HepG2 (cell line): ENCODE data around the gene PPIA. TPM values are rescaled to one million over a fixed set of nuclear protein-coding genes. Genes with fewer than 3 reads are reported as not detected.

ENCODE experiments used
- ATF7-NPFF ChIP-seq: sonication (generic); formaldehyde crosslinking; IDR thresholded peaks from 2 replicates; pipeline ENCODE4 v1.8.1; 2023; ENCODE audit warnings: mild to moderate bottlenecking, low read depth, missing genetic modification reagents, moderate library complexity
- ATM ChIP-seq: fragments of 450-650 bp; IDR thresholded peaks from 2 replicates; pipeline ENCODE4 v1.7.1; 2017; ENCODE audit warnings: mild to moderate bottlenecking, borderline replicate concordance
- ATRX ChIP-seq: sonication (generic); formaldehyde crosslinking; IDR thresholded peaks from 2 replicates; pipeline ENCODE4 v1.4.0; 2020; ENCODE audit warnings: missing genetic modification reagents, borderline replicate concordance
- BCL6 ChIP-seq: IDR thresholded peaks from 2 replicates; pipeline ENCODE4 v1.6.1; 2016; ENCODE audit warnings: missing genetic modification reagents, missing compliant biosample characterization
- FOXK1 ChIP-seq: sonication (generic); formaldehyde crosslinking; IDR thresholded peaks from 2 replicates; pipeline ENCODE4 v1.4.0; 2020; ENCODE audit warnings: low read depth, missing genetic modification reagents, borderline replicate concordance
- GTF3A ChIP-seq: sonication (generic); formaldehyde crosslinking; conservative IDR thresholded peaks from 2 replicates; pipeline ENCODE4 v1.4.0; 2020; ENCODE audit warnings: mild to moderate bottlenecking, missing genetic modification reagents
- HMG20A ChIP-seq: IDR thresholded peaks from 2 replicates; pipeline ENCODE4 v1.6.1; 2016; ENCODE audit warnings: borderline replicate concordance
- JUND ChIP-seq: sonication (generic); formaldehyde crosslinking; IDR thresholded peaks from 2 replicates; pipeline ENCODE4 v1.8.0; 2022; ENCODE audit warnings: mild to moderate bottlenecking, missing genetic modification reagents
- MAFK ChIP-seq, 2 experiments: IDR thresholded peaks in 1 of 2; conservative IDR thresholded peaks in 1 of 2; 2 replicates each; pipeline ENCODE4 v1.6.1; 2011; ENCODE audit warnings: improper control_type of control experiment in 2 of 2, low read length in 2 of 2
- MXI1 ChIP-seq: IDR thresholded peaks from 3 replicates; pipeline ENCODE4 v1.6.1; 2012; ENCODE audit warnings: low read depth, low read length, inconsistent platforms, borderline replicate concordance
- PHF5A ChIP-seq: IDR thresholded peaks from one replicate; pipeline ENCODE4 v1.6.1; 2018; ENCODE audit warnings: low read depth, missing genetic modification reagents; ENCODE audit not compliant: unreplicated experiment
- SAP130 ChIP-seq: IDR thresholded peaks from 2 replicates; pipeline ENCODE4 v1.6.1; 2016; ENCODE audit warnings: low read depth
- SATB2 ChIP-seq: sonication (generic); formaldehyde crosslinking; IDR thresholded peaks from 2 replicates; pipeline ENCODE4 v1.5.0; 2020; ENCODE audit warnings: missing genetic modification reagents
- SMAD3 ChIP-seq: sonication (generic); formaldehyde crosslinking; IDR thresholded peaks from 2 replicates; pipeline ENCODE4 v1.4.0; 2020; ENCODE audit warnings: missing genetic modification reagents
- TRIM24 ChIP-seq: sonication (generic); formaldehyde crosslinking; IDR thresholded peaks from 2 replicates; pipeline ENCODE4 v1.8.0; 2022; ENCODE audit warnings: mild to moderate bottlenecking, missing genetic modification reagents
- ZFX ChIP-seq: sonication (generic); formaldehyde crosslinking; IDR thresholded peaks from 2 replicates; pipeline ENCODE4 v1.4.0; 2020; ENCODE audit warnings: mild to moderate bottlenecking, low read depth, missing genetic modification reagents, moderate library complexity
- ZNF207 ChIP-seq: fragments of 450-650 bp; IDR thresholded peaks from 2 replicates; pipeline ENCODE4 v1.6.1; 2016; ENCODE audit warnings: antibody characterized with exemption, borderline replicate concordance
- ZNF530 ChIP-seq: sonication (generic); formaldehyde crosslinking; IDR thresholded peaks from 2 replicates; pipeline ENCODE4 v1.5.0; 2020; ENCODE audit warnings: low read depth, mild to moderate bottlenecking, missing genetic modification reagents
- ZNF569 ChIP-seq: sonication (generic); formaldehyde crosslinking; IDR thresholded peaks from 2 replicates; pipeline ENCODE4 v1.5.0; 2020; ENCODE audit warnings: mild to moderate bottlenecking, missing genetic modification reagents, moderate library complexity, borderline replicate concordance
- ZNF570 ChIP-seq: sonication (generic); formaldehyde crosslinking; IDR thresholded peaks from 2 replicates; pipeline ENCODE4 v1.4.0; 2020; ENCODE audit warnings: mild to moderate bottlenecking, missing genetic modification reagents, borderline replicate concordance
- ZNF577 ChIP-seq: sonication (generic); formaldehyde crosslinking; IDR thresholded peaks from 2 replicates; pipeline ENCODE4 v1.4.0; 2020; ENCODE audit warnings: mild to moderate bottlenecking, low read depth, missing genetic modification reagents, borderline replicate concordance
- ZNF737 ChIP-seq: sonication (generic); formaldehyde crosslinking; IDR thresholded peaks from 2 replicates; pipeline ENCODE4 v1.5.0; 2020; ENCODE audit warnings: missing genetic modification reagents, mild to moderate bottlenecking, borderline replicate concordance
- ZNF772 ChIP-seq: sonication (generic); formaldehyde crosslinking; IDR thresholded peaks from 2 replicates; pipeline ENCODE4 v1.5.0; 2020; ENCODE audit warnings: mild to moderate bottlenecking, missing genetic modification reagents
- polyA plus RNA-seq, 8 experiments: library from polyadenylated mRNA; depleted of rRNA in 3 of 8; stranded (reverse) in 7 of 8; unstranded in 1 of 8; fragments of >200 nt; fragmentation: Illumina TruSeq in 4 of 8; extraction: Trizol in 4 of 8; gene quantifications; 2 replicates each; pipeline versions ENCODE4 v1.2.1 to v1.2.3, GENCODE V29; 2011 to 2016; ENCODE audit warnings: low read depth in 4 of 8, missing spikeins in 1 of 8, mixed read lengths in 1 of 8; ENCODE audit not compliant: insufficient read depth in 1 of 8
- total RNA-seq, 5 experiments: library from RNA; depleted of rRNA; stranded (reverse); fragments of >200 nt; fragmentation: Illumina TruSeq; extraction: Trizol; gene quantifications; 2 replicates each; pipeline ENCODE4 v1.2.3, GENCODE V29; 2016; ENCODE audit warnings: low read depth in 1 of 5
- TF ChIP-seq, protein P1 (sequence below): sonication (generic); formaldehyde crosslinking; conservative IDR thresholded peaks from 2 replicates; pipeline ENCODE4 v1.8.0; 2022; ENCODE audit warnings: mild to moderate bottlenecking, moderate library complexity, missing genetic modification reagents
- TF ChIP-seq, protein P2 (sequence below): sonication (generic); formaldehyde crosslinking; IDR thresholded peaks from 2 replicates; pipeline ENCODE4 v1.5.0; 2020; ENCODE audit warnings: mild to moderate bottlenecking, missing genetic modification reagents, borderline replicate concordance
- TF ChIP-seq, protein P3 (sequence below): sonication (generic); formaldehyde crosslinking; IDR thresholded peaks from 2 replicates; pipeline ENCODE4 v1.4.0; 2020; ENCODE audit warnings: low read depth, mild to moderate bottlenecking, missing genetic modification reagents

Gene PPIA
- total and polyA plus RNA-seq, 2 of the 13 experiments (the other 11 are each of a cell fraction or from before 2014, with no cell fraction given), result 2,268 to 3,010 TPM

DNA sequence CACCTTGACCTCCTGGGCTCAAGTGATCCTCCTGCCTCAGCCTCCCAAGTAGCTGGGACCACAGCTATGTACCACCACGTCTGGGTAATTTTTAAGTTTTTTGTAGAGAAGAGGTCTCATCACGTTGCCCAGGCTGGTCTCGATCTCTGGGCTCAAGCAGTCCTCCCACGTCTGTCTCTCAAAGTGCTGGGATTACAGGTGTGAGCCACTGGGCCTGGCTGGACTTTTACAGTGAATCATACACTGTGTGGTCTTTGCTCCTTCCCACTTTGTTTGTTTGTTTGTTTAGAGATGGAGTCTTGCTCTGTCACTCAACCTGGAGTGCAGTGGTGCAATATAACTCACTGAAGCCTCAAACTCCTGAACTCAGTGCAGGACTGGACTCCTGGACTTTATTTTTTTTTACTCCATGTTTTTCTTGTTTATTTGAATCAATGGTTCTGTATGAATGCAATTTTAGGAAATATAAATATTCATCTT lies 12.5 kb downstream of the PPIA start (continued):
- no peak for TF ChIP-seq ATF7-NPFF
- TF ChIP-seq ZNF207, result no peak
- no peak for TF ChIP-seq MAFK (conservative IDR thresholded peaks at IDR 0.05 in 1 of 2, IDR thresholded peaks at IDR 0.05 in 1 of 2; ENCODE audit: low read length in 2 of 2)
- TF ChIP-seq ZNF737 (CRISPR knock-in tag), result no peak
- TF ChIP-seq ZNF772 (CRISPR knock-in tag), result no peak
- TF ChIP-seq, protein P1, sequence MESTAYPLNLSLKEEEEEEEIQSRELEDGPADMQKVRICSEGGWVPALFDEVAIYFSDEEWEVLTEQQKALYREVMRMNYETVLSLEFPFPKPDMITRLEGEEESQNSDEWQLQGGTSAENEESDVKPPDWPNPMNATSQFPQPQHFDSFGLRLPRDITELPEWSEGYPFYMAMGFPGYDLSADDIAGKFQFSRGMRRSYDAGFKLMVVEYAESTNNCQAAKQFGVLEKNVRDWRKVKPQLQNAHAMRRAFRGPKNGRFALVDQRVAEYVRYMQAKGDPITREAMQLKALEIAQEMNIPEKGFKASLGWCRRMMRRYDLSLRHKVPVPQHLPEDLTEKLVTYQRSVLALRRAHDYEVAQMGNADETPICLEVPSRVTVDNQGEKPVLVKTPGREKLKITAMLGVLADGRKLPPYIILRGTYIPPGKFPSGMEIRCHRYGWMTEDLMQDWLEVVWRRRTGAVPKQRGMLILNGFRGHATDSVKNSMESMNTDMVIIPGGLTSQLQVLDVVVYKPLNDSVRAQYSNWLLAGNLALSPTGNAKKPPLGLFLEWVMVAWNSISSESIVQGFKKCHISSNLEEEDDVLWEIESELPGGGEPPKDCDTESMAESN (CRISPR knock-in tag), result no peak
- TF ChIP-seq SMAD3, result peak; percentile 27; the same call in 1 of the 2 replicates
- TF ChIP-seq ATM, result no peak
- TF ChIP-seq ZNF569 (CRISPR knock-in tag), result no peak
- TF ChIP-seq, protein P2, sequence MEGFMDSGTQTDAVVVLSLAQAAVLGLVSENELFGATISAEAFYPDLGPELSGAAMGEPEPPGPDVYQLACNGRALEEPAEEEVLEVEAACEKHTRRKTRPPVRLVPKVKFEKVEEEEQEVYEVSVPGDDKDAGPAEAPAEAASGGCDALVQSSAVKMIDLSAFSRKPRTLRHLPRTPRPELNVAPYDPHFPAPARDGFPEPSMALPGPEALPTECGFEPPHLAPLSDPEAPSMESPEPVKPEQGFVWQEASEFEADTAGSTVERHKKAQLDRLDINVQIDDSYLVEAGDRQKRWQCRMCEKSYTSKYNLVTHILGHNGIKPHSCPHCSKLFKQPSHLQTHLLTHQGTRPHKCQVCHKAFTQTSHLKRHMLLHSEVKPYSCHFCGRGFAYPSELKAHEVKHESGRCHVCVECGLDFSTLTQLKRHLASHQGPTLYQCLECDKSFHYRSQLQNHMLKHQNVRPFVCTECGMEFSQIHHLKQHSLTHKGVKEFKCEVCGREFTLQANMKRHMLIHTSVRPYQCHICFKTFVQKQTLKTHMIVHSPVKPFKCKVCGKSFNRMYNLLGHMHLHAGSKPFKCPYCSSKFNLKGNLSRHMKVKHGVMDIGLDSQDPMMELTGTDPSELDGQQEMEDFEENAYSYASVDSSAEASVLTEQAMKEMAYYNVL, result no peak
- no peak for TF ChIP-seq ATRX (CRISPR knock-in tag)
- TF ChIP-seq SAP130, result peak; percentile 65; the same call in 1 of the 2 replicates
- no peak for TF ChIP-seq ZNF570 (CRISPR knock-in tag)
- no peak; the same call in 1 of the 2 replicates for TF ChIP-seq FOXK1 (CRISPR knock-in tag)
- no peak for TF ChIP-seq GTF3A (CRISPR knock-in tag)
- TF ChIP-seq TRIM24, result no peak
- TF ChIP-seq, protein P3, sequence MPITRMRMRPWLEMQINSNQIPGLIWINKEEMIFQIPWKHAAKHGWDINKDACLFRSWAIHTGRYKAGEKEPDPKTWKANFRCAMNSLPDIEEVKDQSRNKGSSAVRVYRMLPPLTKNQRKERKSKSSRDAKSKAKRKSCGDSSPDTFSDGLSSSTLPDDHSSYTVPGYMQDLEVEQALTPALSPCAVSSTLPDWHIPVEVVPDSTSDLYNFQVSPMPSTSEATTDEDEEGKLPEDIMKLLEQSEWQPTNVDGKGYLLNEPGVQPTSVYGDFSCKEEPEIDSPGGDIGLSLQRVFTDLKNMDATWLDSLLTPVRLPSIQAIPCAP (CRISPR knock-in tag), result no peak
- no peak for TF ChIP-seq ZNF577 (CRISPR knock-in tag)
- no peak for TF ChIP-seq PHF5A
- no peak for TF ChIP-seq SATB2 (CRISPR knock-in tag)
- TF ChIP-seq ZFX, result peak; percentile 48; the same call in 1 of the 2 replicates
- TF ChIP-seq BCL6, result no peak
- TF ChIP-seq MXI1, result peak; percentile 29; the same call in 1 of the 3 replicates
- no peak for TF ChIP-seq HMG20A (CRISPR knock-in tag)
- no peak for TF ChIP-seq ZNF530 (CRISPR knock-in tag)
- peak; percentile 69; the same call in 1 of the 2 replicates for TF ChIP-seq JUND
